Peyer's patch (tissue), 4 donors: ENCODE results near the gene NDUFS6. TPM values are rescaled to one million over a fixed set of nuclear protein-coding genes. Genes with fewer than 3 reads are reported as not detected.
A peak's percentile ranks its signal among the peaks of the same experiment; 100 is the strongest.

ENCODE experiments used
- DNase-seq, 3 donors: peaks; one replicate each; pipeline ENCODE4 v3.0.0-alpha.2; 2017 to 2019
- H3K27ac ChIP-seq, 4 donors: fragments of 200-600 bp; sonication (generic); one replicate each; pipeline ENCODE4 v1.5.1; 2016 to 2019
- H3K27me3 ChIP-seq, 2 donors: fragments of 200-600 bp; sonication (generic); one replicate each; pipeline ENCODE4 v1.5.1; 2019
- H3K36me3 ChIP-seq, 3 donors: fragments of 200-600 bp; sonication (generic); one replicate each; pipeline ENCODE4 v1.5.1; 2016 to 2019
- H3K4me1 ChIP-seq, 4 donors: fragments of 200-600 bp; sonication (generic); one replicate each; pipeline ENCODE4 v1.5.1; 2016 to 2019
- H3K4me3 ChIP-seq, 4 donors: fragments of 200-600 bp; sonication (generic); 1 replicate in 3 of 4; 2 replicates in 1 of 4; pipeline ENCODE4 v1.5.1; 2016 to 2019; ENCODE audit warnings: mild to moderate bottlenecking in 1 of 4
- H3K9me3 ChIP-seq, 4 donors: fragments of 200-600 bp; sonication (generic); one replicate each; pipeline ENCODE4 v1.5.1; 2016 to 2019; ENCODE audit warnings: mild to moderate bottlenecking in 1 of 4
- POLR2A ChIP-seq, 2 donors: fragments of 450-650 bp; IDR thresholded peaks; one replicate each; pipeline ENCODE4 v1.5.1; 2017; ENCODE audit warnings: antibody characterized with exemption in 2 of 2, mild to moderate bottlenecking in 2 of 2, moderate library complexity in 2 of 2
- total RNA-seq, 4 donors: library from RNA; depleted of rRNA; stranded (reverse); fragments of >200 nt; gene quantifications; one replicate each; pipeline ENCODE4 v1.1.0, GENCODE V29; 2016
- TF ChIP-seq, protein P1 (sequence below), 6 experiments: fragments of 450-650 bp in 4 of 6; fragments of 200-600 bp in 2 of 6; sonication (generic) in 1 of 6; IDR thresholded peaks; one replicate each; pipeline ENCODE4 v1.5.1; 2017 to 2019; ENCODE audit warnings: antibody characterized with exemption in 6 of 6, mild to moderate bottlenecking in 3 of 6, moderate library complexity in 1 of 6

Gene NDUFS6
- total RNA-seq, 4 donors from 2014 or later, result 27.4 to 86.5 (median 47.6) TPM

DNA sequence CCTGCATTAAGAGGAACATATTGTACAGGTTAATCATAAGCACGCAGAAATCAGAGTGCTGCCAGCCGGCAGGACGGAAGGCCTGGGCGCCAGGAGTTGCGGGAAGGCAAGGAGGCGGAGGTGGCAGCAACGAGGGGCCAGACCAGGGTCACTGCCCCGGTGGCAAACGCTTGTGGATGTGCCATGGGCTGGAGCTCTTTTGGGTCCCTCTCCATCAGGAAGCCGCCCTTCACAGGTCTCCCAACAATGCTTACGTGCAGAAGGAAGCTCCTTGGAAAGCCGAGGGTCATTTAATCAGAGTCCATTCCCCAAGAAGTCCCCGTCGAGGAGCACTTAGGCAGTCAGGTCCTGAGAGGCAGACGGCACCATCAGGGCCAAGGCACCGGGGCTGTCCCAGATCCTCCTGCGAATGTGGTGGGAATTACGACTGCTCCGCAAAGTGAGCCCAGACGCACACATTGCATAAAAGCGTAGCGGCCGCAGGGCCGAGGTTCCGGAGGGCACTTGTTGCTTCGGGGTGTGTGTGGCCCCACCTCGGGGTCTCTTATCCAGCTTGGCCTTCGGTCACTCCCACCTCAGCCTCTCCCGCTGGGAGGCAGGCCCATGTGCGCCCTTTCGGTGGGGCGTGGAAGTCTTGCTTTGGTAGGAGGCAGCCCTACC lies 22.1 kb upstream of the NDUFS6 start:
- DNase-seq, result peak in 2 of 3 donors; percentile 36 to 39
- Histone ChIP-seq H3K9me3 (no peaks in the 10 kb centered on the region), H3K27ac (no peak overlapping the region), H3K4me1 (no peaks in the 10 kb centered on the region), H3K4me3 (no peak overlapping the region), H3K27me3 (no peaks in the 10 kb centered on the region), H3K36me3 (no peaks in the 10 kb centered on the region)
- TF ChIP-seq POLR2A (IDR thresholded peaks at IDR 0.05), result no peak
- TF ChIP-seq, protein P1, sequence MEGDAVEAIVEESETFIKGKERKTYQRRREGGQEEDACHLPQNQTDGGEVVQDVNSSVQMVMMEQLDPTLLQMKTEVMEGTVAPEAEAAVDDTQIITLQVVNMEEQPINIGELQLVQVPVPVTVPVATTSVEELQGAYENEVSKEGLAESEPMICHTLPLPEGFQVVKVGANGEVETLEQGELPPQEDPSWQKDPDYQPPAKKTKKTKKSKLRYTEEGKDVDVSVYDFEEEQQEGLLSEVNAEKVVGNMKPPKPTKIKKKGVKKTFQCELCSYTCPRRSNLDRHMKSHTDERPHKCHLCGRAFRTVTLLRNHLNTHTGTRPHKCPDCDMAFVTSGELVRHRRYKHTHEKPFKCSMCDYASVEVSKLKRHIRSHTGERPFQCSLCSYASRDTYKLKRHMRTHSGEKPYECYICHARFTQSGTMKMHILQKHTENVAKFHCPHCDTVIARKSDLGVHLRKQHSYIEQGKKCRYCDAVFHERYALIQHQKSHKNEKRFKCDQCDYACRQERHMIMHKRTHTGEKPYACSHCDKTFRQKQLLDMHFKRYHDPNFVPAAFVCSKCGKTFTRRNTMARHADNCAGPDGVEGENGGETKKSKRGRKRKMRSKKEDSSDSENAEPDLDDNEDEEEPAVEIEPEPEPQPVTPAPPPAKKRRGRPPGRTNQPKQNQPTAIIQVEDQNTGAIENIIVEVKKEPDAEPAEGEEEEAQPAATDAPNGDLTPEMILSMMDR (IDR thresholded peaks at IDR 0.05), result no peak

- Histone ChIP-seq H3K4me3 (no peak overlapping the region), H3K36me3 (no peaks in the 10 kb centered on the region), H3K27me3 (no peaks in the 10 kb centered on the region), H3K4me1 (no peaks in the 10 kb centered on the region), H3K9me3 (no peaks in the 10 kb centered on the region), H3K27ac (no peak overlapping the region)
- DNase-seq, result peak in 1 of 3 donors; percentile 34
- TF ChIP-seq POLR2A (IDR thresholded peaks at IDR 0.05), result no peak
- TF ChIP-seq, protein P1 (IDR thresholded peaks at IDR 0.05), result no peak
Measured at GRCh38 chr5:1779782-1780613, 21.2 kb upstream of the NDUFS6 start.

DNA sequence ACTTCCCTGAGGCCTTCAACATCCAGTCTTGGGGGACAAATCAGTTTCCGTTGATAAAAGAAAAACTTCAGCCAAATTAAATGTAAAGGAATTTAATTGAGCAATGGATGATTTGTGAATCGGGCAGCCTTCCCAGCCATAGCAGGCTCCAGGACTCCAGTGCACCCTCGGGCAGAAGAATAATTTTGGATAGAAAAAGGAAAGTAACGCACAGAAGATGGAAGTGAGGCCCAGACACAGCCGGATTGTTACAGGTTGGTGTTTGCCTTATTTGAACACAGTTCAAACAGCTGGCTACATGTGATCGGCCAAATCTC lies 20.6 kb upstream of the NDUFS6 start:
- DNase-seq, result peak in 1 of 3 donors; percentile 10
- Histone ChIP-seq H3K4me1 (no peaks in the 10 kb centered on the region), H3K9me3 (no peaks in the 10 kb centered on the region), H3K36me3 (no peaks in the 10 kb centered on the region), H3K27me3 (no peaks in the 10 kb centered on the region), H3K27ac (no peak overlapping the region), H3K4me3 (no peak overlapping the region)
- TF ChIP-seq POLR2A (IDR thresholded peaks at IDR 0.05), result no peak

GRCh38 chr5:1781107-1781506 lies 20.1 kb upstream of the NDUFS6 start:
- DNase-seq, result peak in 1 of 3 donors; percentile 27
- Histone ChIP-seq H3K9me3 (no peaks in the 10 kb centered on the region), H3K4me1 (no peaks in the 10 kb centered on the region), H3K27me3 (no peaks in the 10 kb centered on the region), H3K4me3 (no peak overlapping the region), H3K27ac (no peak overlapping the region), H3K36me3 (no peaks in the 10 kb centered on the region)
- TF ChIP-seq, protein P1 (IDR thresholded peaks at IDR 0.05), result no peak
- TF ChIP-seq POLR2A (IDR thresholded peaks at IDR 0.05), result no peak

- TF ChIP-seq POLR2A (IDR thresholded peaks at IDR 0.05), result no peak
- TF ChIP-seq, protein P1 (IDR thresholded peaks at IDR 0.05), result no peak
- DNase-seq, result peak in 2 of 3 donors; percentile 19 to 40
- no peaks in the 10 kb centered on the region for H3K27me3 ChIP-seq
Measured at GRCh38 chr5:1781726-1782384, 19.4 kb upstream of the NDUFS6 start.

More at GRCh38 chr5:1781726-1782384, 19.4 kb upstream of the NDUFS6 start:
- H3K27ac ChIP-seq, result no peak overlapping the region
- no peak overlapping the region for H3K4me3 ChIP-seq
- H3K4me1 ChIP-seq, result no peaks in the 10 kb centered on the region
- no peaks in the 10 kb centered on the region for H3K9me3 ChIP-seq
- H3K36me3 ChIP-seq, result no peaks in the 10 kb centered on the region
